Stimulated activated CD4-positive, alpha-beta T cell treated with anti-CD3 and anti-CD28 coated beads, TNF-alpha, amount 100 ng/mL, for 4 hours (primary cell): ENCODE data around the gene SMIM26.
"Not testable (repeated sequence)": the region's sequence is repeated elsewhere in the genome, so short reads cannot be mapped to it uniquely, and the experiment has no call there.

ENCODE experiments used
- DNase-seq, 3 experiments: peaks; one replicate each; pipeline ENCODE4 v3.0.0-alpha.2; 2020; ENCODE audit warnings: low read depth in 3 of 3

The SMIM26 gene

GRCh38 chr20:18566892-18567738, at the start of gene SMIM26:
Gene SMIM26 (plus strand): TSS chr20:18567432. CDS start chr20:18567479, 47 bp downstream.
- DNase-seq = peak; percentile 86 to 87 (median 86)

GRCh38 chr20:18522066-18522465, 45.2 kb upstream of the SMIM26 start:
- DNase-seq = not testable (repeated sequence)

- DNase-seq = no peak
Measured at GRCh38 chr20:18523066-18523465, 44.2 kb upstream of the SMIM26 start.

- DNase-seq = no peak
Measured at GRCh38 chr20:18524646-18525045, 42.6 kb upstream of the SMIM26 start.

- not testable (repeated sequence) for DNase-seq
Measured at GRCh38 chr20:18526761-18527160, 40.5 kb upstream of the SMIM26 start.

- DNase-seq = no peak
Measured at GRCh38 chr20:18527339-18527738, 39.9 kb upstream of the SMIM26 start.

GRCh38 chr20:18527836-18528235, 39.4 kb upstream of the SMIM26 start:
- DNase-seq = no peak

- DNase-seq = no peak
Measured at GRCh38 chr20:18529041-18529440, 38.2 kb upstream of the SMIM26 start.

GRCh38 chr20:18532626-18533025, 34.6 kb upstream of the SMIM26 start:
- no peak for DNase-seq

GRCh38 chr20:18533491-18533890, 33.7 kb upstream of the SMIM26 start:
- DNase-seq = no peak

GRCh38 chr20:18533978-18534644, 33.1 kb upstream of the SMIM26 start:
- DNase-seq = no peak

GRCh38 chr20:18537651-18538050, 29.6 kb upstream of the SMIM26 start:
- DNase-seq = no peak

- DNase-seq = no peak
Measured at GRCh38 chr20:18541741-18542140, 25.5 kb upstream of the SMIM26 start.

GRCh38 chr20:18543216-18543615, 24.0 kb upstream of the SMIM26 start:
- DNase-seq = no peak

- no peak for DNase-seq
Measured at GRCh38 chr20:18543932-18544331, 23.3 kb upstream of the SMIM26 start.

GRCh38 chr20:18545566-18545965, 21.7 kb upstream of the SMIM26 start:
- no peak for DNase-seq

GRCh38 chr20:18548465-18548864, 18.8 kb upstream of the SMIM26 start:
- DNase-seq = no peak

GRCh38 chr20:18553746-18554145, 13.5 kb upstream of the SMIM26 start:
- no peak for DNase-seq

GRCh38 chr20:18567739-18568091, 483 bp downstream of the SMIM26 start:
- no peak for DNase-seq

GRCh38 chr20:18571009-18571408, 3.8 kb downstream of the SMIM26 start:
- DNase-seq = no peak

- no peak for DNase-seq
Measured at GRCh38 chr20:18571578-18571977, 4.3 kb downstream of the SMIM26 start.

- DNase-seq = no peak
Measured at GRCh38 chr20:18577942-18578341, 10.7 kb downstream of the SMIM26 start.

- no peak for DNase-seq
Measured at GRCh38 chr20:18578581-18578980, 11.3 kb downstream of the SMIM26 start.
